H1 (cell line): ENCODE data around the gene RNGTT. TPM values are rescaled to one million over a fixed set of nuclear protein-coding genes. Genes with fewer than 3 reads are reported as not detected.
A peak's percentile ranks its signal among the peaks of the same experiment; 100 is the strongest.

Experiments used
- CTCF ChIA-PET: fragments of 300-600 bp; sonication (Branson Sonifier 250); formaldehyde crosslinking; loops from one replicate; lab custom pipeline; 2021; ENCODE audit not compliant: partially characterized antibody; lab: Charles Lee
- POLR2A ChIA-PET: fragments of 300-600 bp; sonication (Branson Sonifier 250); formaldehyde crosslinking; loops from one replicate; lab custom pipeline; 2021; ENCODE audit warnings: inconsistent platforms; ENCODE audit not compliant: partially characterized antibody; lab: Charles Lee
- DNase-seq, 2 experiments: peaks; one replicate each; pipeline versions ENCODE4 v3.0.0 to v3.0.0-alpha.2; 2010 to 2022; ENCODE audit warnings: low spot score in 2 of 2, low read depth in 1 of 2, mixed read lengths in 1 of 2
- FAIRE-seq: peaks from 2 replicates; lab custom pipeline; 2011; peaks lifted over from hg19 to GRCh38; lab: Jason Lieb, UNC
- H2AFZ ChIP-seq: 2 replicates; pipeline ENCODE4 v1.8.1; 2012; ENCODE audit warnings: low read length, inconsistent platforms
- H2AK5ac ChIP-seq: 2 replicates; pipeline ENCODE4 v1.6.1; 2013; ENCODE audit warnings: low read depth, low read length
- H2BK120ac ChIP-seq: replicated peaks from 2 replicates; pipeline ENCODE3; 2013; ENCODE audit warnings: low read depth, low read length, inconsistent platforms
- H2BK12ac ChIP-seq: 2 replicates; pipeline ENCODE4 v1.6.1; 2013; ENCODE audit warnings: low read depth, low read length
- H2BK15ac ChIP-seq: 2 replicates; pipeline ENCODE4 v1.6.1; 2013; ENCODE audit warnings: low read length
- H2BK20ac ChIP-seq: 2 replicates; pipeline ENCODE4 v1.6.1; 2013; ENCODE audit warnings: low read length
- H2BK5ac ChIP-seq: 2 replicates; pipeline ENCODE4 v1.6.1; 2013; ENCODE audit warnings: low read depth, low read length
- H3K14ac ChIP-seq: 2 replicates; pipeline ENCODE4 v1.6.1; 2013; ENCODE audit warnings: inconsistent platforms; ENCODE audit not compliant: insufficient read length
- H3K18ac ChIP-seq: 2 replicates; pipeline ENCODE4 v1.6.1; 2013; ENCODE audit warnings: low read length; ENCODE audit errors: extremely low read depth
- H3K23ac ChIP-seq: 2 replicates; pipeline ENCODE4 v1.6.1; 2013; ENCODE audit warnings: inconsistent platforms; ENCODE audit not compliant: insufficient read length
- H3K23me2 ChIP-seq: 2 replicates; pipeline ENCODE4 v1.6.1; 2013; ENCODE audit warnings: low read depth, low read length
- H3K27ac ChIP-seq: 2 replicates; pipeline ENCODE4 v1.6.1; 2011; ENCODE audit warnings: low read depth, low read length, inconsistent platforms
- H3K27me3 ChIP-seq, 4 experiments: replicated peaks in 1 of 4; 1 replicate in 1 of 4; 2 replicates in 3 of 4; pipeline versions ENCODE4 v1.6.1 to v1.8.1; 2011 to 2013; ENCODE audit warnings: low read length in 3 of 4, mild to moderate bottlenecking in 3 of 4, inconsistent platforms in 2 of 4, mixed read lengths in 2 of 4, moderate library complexity in 1 of 4; ENCODE audit not compliant: control insufficient read depth in 3 of 4, insufficient read depth in 3 of 4; ENCODE audit errors: extremely low read depth in 1 of 4
- H3K36me3 ChIP-seq, 4 experiments: 2 replicates each; pipeline versions ENCODE4 v1.6.1 to v1.8.1; 2011 to 2013; ENCODE audit warnings: mild to moderate bottlenecking in 4 of 4, low read length in 3 of 4, moderate library complexity in 2 of 4, control low read depth in 1 of 4, inconsistent platforms in 1 of 4; ENCODE audit not compliant: insufficient read depth in 4 of 4, control insufficient read depth in 2 of 4
- H3K4ac ChIP-seq: replicated peaks from 2 replicates; pipeline ENCODE3; 2013; ENCODE audit warnings: low read length, low read depth, mixed read lengths, inconsistent platforms; ENCODE audit not compliant: insufficient read length
- H3K4me1 ChIP-seq, 4 experiments: replicated peaks in 1 of 4; 1 replicate in 1 of 4; 2 replicates in 3 of 4; pipeline versions ENCODE4 v1.6.1 to v1.8.1; 2011 to 2013; ENCODE audit warnings: low read length in 3 of 4, inconsistent platforms in 2 of 4, mixed read lengths in 1 of 4; ENCODE audit not compliant: insufficient read depth in 4 of 4, control insufficient read depth in 3 of 4
- H3K4me2 ChIP-seq, 2 experiments: 2 replicates each; pipeline versions ENCODE4 v1.6.1 to v1.8.1; 2011 to 2013; ENCODE audit warnings: low read depth in 2 of 2, low read length in 2 of 2, control low read depth in 1 of 2, inconsistent platforms in 1 of 2, mild to moderate bottlenecking in 1 of 2; ENCODE audit not compliant: insufficient read depth in 1 of 2
- H3K4me3 ChIP-seq, 4 experiments: fragments of 200-600, 300-600 bp in 1 of 4; sonication (generic), shearing (Covaris generic), sonication (Bioruptor Twin) in 1 of 4; 2 replicates each; pipeline versions ENCODE4 v1.5.1 to v1.8.1; 2011 to 2016; ENCODE audit warnings: low read length in 4 of 4, low read depth in 3 of 4, control low read depth in 2 of 4, inconsistent platforms in 2 of 4, mild to moderate bottlenecking in 2 of 4, mixed read lengths in 1 of 4, moderate library complexity in 1 of 4; ENCODE audit not compliant: insufficient read depth in 2 of 4; ENCODE audit errors: extremely low read depth in 1 of 4
- H3K56ac ChIP-seq: replicated peaks from 2 replicates; pipeline ENCODE3; 2013; ENCODE audit warnings: low read depth, mild to moderate bottlenecking, mixed read lengths, low read length, inconsistent platforms; ENCODE audit not compliant: insufficient read length
- H3K79me1 ChIP-seq: 2 replicates; pipeline ENCODE4 v1.6.1; 2013; ENCODE audit warnings: low read depth, low read length, control low read depth
- H3K79me2 ChIP-seq, 2 experiments: 2 replicates each; pipeline versions ENCODE4 v1.6.1 to v1.8.1; 2012 to 2013; ENCODE audit warnings: low read length in 2 of 2, mild to moderate bottlenecking in 2 of 2, inconsistent platforms in 1 of 2; ENCODE audit not compliant: insufficient read depth in 2 of 2, control insufficient read depth in 1 of 2
- H3K9ac ChIP-seq, 4 experiments: replicated peaks in 1 of 4; 1 replicate in 1 of 4; 2 replicates in 3 of 4; pipeline versions ENCODE4 v1.6.1 to v1.8.1; 2011 to 2013; ENCODE audit warnings: low read depth in 3 of 4, low read length in 3 of 4, control low read depth in 2 of 4, mild to moderate bottlenecking in 2 of 4, moderate library complexity in 2 of 4, inconsistent platforms in 1 of 4; ENCODE audit errors: extremely low read depth in 1 of 4
- H3K9me3 ChIP-seq, 2 experiments: 2 replicates each; pipeline versions ENCODE4 v1.6.1 to v1.8.1; 2012 to 2013; ENCODE audit warnings: mild to moderate bottlenecking in 2 of 2, moderate library complexity in 2 of 2, control low read depth in 1 of 2, inconsistent platforms in 1 of 2, low read depth in 1 of 2, low read length in 1 of 2, mixed read lengths in 1 of 2; ENCODE audit not compliant: insufficient read depth in 2 of 2
- H4K20me1 ChIP-seq, 2 experiments: replicated peaks in 1 of 2; 2 replicates each; pipeline versions ENCODE3 to v1.8.1; 2011 to 2013; ENCODE audit warnings: inconsistent platforms in 2 of 2, low read length in 2 of 2, mild to moderate bottlenecking in 1 of 2; ENCODE audit not compliant: insufficient read depth in 2 of 2, control insufficient read depth in 1 of 2
- H4K5ac ChIP-seq: 2 replicates; pipeline ENCODE4 v1.6.1; 2013; ENCODE audit warnings: low read length, low read depth, mixed read lengths, inconsistent platforms; ENCODE audit not compliant: insufficient read length
- H4K8ac ChIP-seq: 2 replicates; pipeline ENCODE4 v1.8.0; 2013; ENCODE audit warnings: mild to moderate bottlenecking, moderate library complexity, low read length, inconsistent platforms; ENCODE audit not compliant: insufficient read depth; ENCODE audit errors: extremely low read depth
- H4K91ac ChIP-seq: replicated peaks from 2 replicates; pipeline ENCODE3; 2013; ENCODE audit warnings: low read length, mixed read lengths, inconsistent platforms; ENCODE audit not compliant: insufficient read length
- BRCA1 ChIP-seq: IDR thresholded peaks from 2 replicates; pipeline ENCODE4 v1.6.1; 2012; ENCODE audit warnings: low read depth, low read length, improper control_type of control experiment
- CEBPB ChIP-seq: IDR thresholded peaks from 2 replicates; pipeline ENCODE4 v1.6.1; 2012; ENCODE audit warnings: low read depth, low read length
- CHD2 ChIP-seq: IDR thresholded peaks from 2 replicates; pipeline ENCODE4 v1.6.1; 2012; ENCODE audit warnings: low read length, improper control_type of control experiment
- CREB1 ChIP-seq: IDR thresholded peaks from 2 replicates; pipeline ENCODE4 v1.6.1; 2012; ENCODE audit warnings: inconsistent platforms
- E2F6 ChIP-seq: IDR thresholded peaks from 2 replicates; pipeline ENCODE4 v1.6.1; 2012; ENCODE audit warnings: inconsistent platforms
- EZH2 ChIP-seq: fragments of 200-600 bp; sonication (generic); IDR thresholded peaks from 2 replicates; pipeline ENCODE4 v1.7.1; 2012; ENCODE audit warnings: low read depth, mild to moderate bottlenecking, moderate library complexity, low read length, inconsistent platforms; ENCODE audit not compliant: severe bottlenecking
- GABPA ChIP-seq: IDR thresholded peaks from 2 replicates; pipeline ENCODE4 v1.6.1; 2011; ENCODE audit warnings: mild to moderate bottlenecking, low read length, moderate library complexity, borderline replicate concordance; ENCODE audit not compliant: insufficient read depth
- JUND ChIP-seq: IDR thresholded peaks from 2 replicates; pipeline ENCODE4 v1.6.1; 2011; ENCODE audit warnings: mild to moderate bottlenecking, improper control_type of control experiment, low read length
- PHF8 ChIP-seq: fragments of 200-600 bp; sonication (generic); conservative IDR thresholded peaks from 2 replicates; pipeline ENCODE4 v1.7.1; 2012; ENCODE audit warnings: low read depth, mild to moderate bottlenecking, inconsistent platforms, low read length, moderate library complexity
- POLR2A ChIP-seq, 2 experiments: IDR thresholded peaks; 1 replicate in 1 of 2; 2 replicates in 1 of 2; pipeline ENCODE4 v1.6.1; 2011; ENCODE audit warnings: low read depth in 2 of 2, low read length in 2 of 2, mild to moderate bottlenecking in 2 of 2; ENCODE audit errors: control extremely low read depth in 1 of 2
- POU5F1 ChIP-seq: IDR thresholded peaks from 2 replicates; pipeline ENCODE4 v1.6.1; 2011; ENCODE audit warnings: low read depth, mild to moderate bottlenecking, low read length, moderate library complexity
- RBBP5 ChIP-seq: IDR thresholded peaks from 2 replicates; pipeline ENCODE4 v1.7.1; 2012; ENCODE audit warnings: low read depth, mild to moderate bottlenecking, inconsistent platforms, low read length, moderate library complexity, borderline replicate concordance
- RFX5 ChIP-seq: IDR thresholded peaks from 2 replicates; pipeline ENCODE4 v1.6.1; 2011; ENCODE audit warnings: low read depth, low read length, improper control_type of control experiment, borderline replicate concordance
- TAF1 ChIP-seq: IDR thresholded peaks from 2 replicates; pipeline ENCODE4 v1.6.1; 2011; ENCODE audit warnings: mild to moderate bottlenecking, low read depth, low read length
- WGBS, 2 experiments: shearing (Covaris generic) in 1 of 2; methylation state at CpG; one replicate each; pipeline versions ENCODE4 v1.1.6 to v1.1.7; 2013 to 2015; ENCODE audit warnings: low lambda C conversion rate in 2 of 2, mixed read lengths in 2 of 2, inconsistent platforms in 1 of 2, low coverage in 1 of 2, missing lambda C conversion rate in 1 of 2; ENCODE audit not compliant: insufficient replicate concordance in 2 of 2, insufficient coverage in 1 of 2, insufficient read length in 1 of 2; ENCODE audit errors: extremely low coverage in 1 of 2, missing lambda C conversion rate in 1 of 2; 5-methylcytosine and 5-hydroxymethylcytosine counted together
- polyA plus RNA-seq, 7 experiments: library from polyadenylated mRNA; depleted of rRNA in 3 of 7; stranded (reverse) in 5 of 7; unstranded in 2 of 7; fragments of >200 nt in 5 of 7; fragments of 200-250 nt in 2 of 7; gene quantifications; 1 replicate in 5 of 7; 2 replicates in 1 of 7; 4 replicates in 1 of 7; pipeline versions ENCODE4 v1.2.1 to v1.2.3, GENCODE V29; 2011 to 2013; ENCODE audit warnings: missing spikeins in 2 of 7, mixed read lengths in 2 of 7
- total RNA-seq: library from RNA; stranded (reverse); fragmentation: NEBNext Ultra II Directional; extraction: Animal tissue kit (Norgen Biotek cat#: 25700); gene quantifications from 2 replicates; pipeline ENCODE4 v1.2.1, GENCODE V29; 2021

Gene RNGTT
- total and polyA plus RNA-seq, 2 of the 8 experiments (the other 6 are each of a cell fraction or from before 2014, with no cell fraction given) = 3.6 to 21.2 TPM

GRCh38 chr6:88566746-88567534 is 396.5 kb downstream of the RNGTT start:
- no peak overlapping the region for H2BK20ac ChIP-seq
- peaks cover 0 to 4% (median 3%) of the 10 kb centered on the region in 4 experiments; a peak in 3 of 7 replicates for H3K4me1 ChIP-seq
- no peaks in the 10 kb centered on the region for H3K27me3 ChIP-seq
- no peak overlapping the region for H4K91ac ChIP-seq
- no peaks in the 10 kb centered on the region for H3K23me2 ChIP-seq
- peak overlapping the region; percentile 14 for H3K4ac ChIP-seq
- H4K5ac ChIP-seq = no peak overlapping the region
- H3K9me3 ChIP-seq = peaks cover 8 to 13% of the 10 kb centered on the region in 2 experiments
- peak overlapping the region; percentile 64 for H2BK120ac ChIP-seq
- H4K8ac ChIP-seq = no peak overlapping the region
- CTCF ChIA-PET = no interaction called here
- H3K27ac ChIP-seq = no peak overlapping the region
- DNase-seq (no peak), FAIRE-seq (no peak)
- no peak overlapping the region for H2BK15ac ChIP-seq
- H3K9ac ChIP-seq = no peak overlapping the region
- H3K4me3 ChIP-seq = no peak overlapping the region
- no peak overlapping the region for H2AK5ac ChIP-seq
- H3K36me3 ChIP-seq = no peaks in the 10 kb centered on the region
- H3K23ac ChIP-seq = no peak overlapping the region
- no peak overlapping the region for H2BK5ac ChIP-seq
- no peaks in the 10 kb centered on the region for H3K79me2 ChIP-seq
- no peak overlapping the region for H3K4me2 ChIP-seq
- no peaks in the 10 kb centered on the region for H4K20me1 ChIP-seq
- POLR2A ChIA-PET = no interaction called here
- no peak overlapping the region for H3K56ac ChIP-seq
- no peak overlapping the region for H3K18ac ChIP-seq
- WGBS, 2 experiments = 81% methylated on average over 7 of the region's 8 CpGs; no CpG with 5 or more reads in 1 of the 2 experiments
- H2AFZ ChIP-seq = no peak overlapping the region; the same call in 1 of the 2 replicates
- H3K14ac ChIP-seq = no peak overlapping the region
- H2BK12ac ChIP-seq = no peak overlapping the region
- H3K79me1 ChIP-seq = no peaks in the 10 kb centered on the region
- no peak for TF ChIP-seq RBBP5
- TF ChIP-seq CHD2 = no peak
- TF ChIP-seq POU5F1 = no peak
- TF ChIP-seq POLR2A (IDR thresholded peaks at IDR 0.05; ENCODE audit: control extremely low read depth in 1 of 2, low read depth in 2 of 2, low read length in 2 of 2) = no peak
- TF ChIP-seq BRCA1 = no peak
- no peak for TF ChIP-seq GABPA
- no peak for TF ChIP-seq E2F6
- no peak for TF ChIP-seq JUND
- no peak for TF ChIP-seq CREB1
- no peak for TF ChIP-seq EZH2
- no peak for TF ChIP-seq PHF8
- no peak for TF ChIP-seq CEBPB
- TF ChIP-seq RFX5 = no peak
- no peak for TF ChIP-seq TAF1
